AG08396 (cell line): ENCODE measurements around the gene MYO3A.
A peak's percentile ranks its signal among the peaks of the same experiment; 100 is the strongest.

Experiments
- DNase-seq: peaks from one replicate; pipeline ENCODE4 v3.0.0; 2012; ENCODE audit warnings: low spot score, mixed read lengths

MYO3A gene

GRCh38 chr10:26215935-26216584, 282.0 kb downstream of the MYO3A start:
- peak; percentile 32 for DNase-seq

- no peak for DNase-seq
Observed at GRCh38 chr10:26216585-26217395, 282.8 kb downstream of the MYO3A start, which contains the start of gene GAD2. Gene GAD2 (plus strand): TSS chr10:26216774. CDS start chr10:26216810, 36 bp downstream.

- no peak for DNase-seq
Observed at GRCh38 chr10:26217396-26218086, 283.5 kb downstream of the MYO3A start.

GRCh38 chr10:26219676-26220075, 285.6 kb downstream of the MYO3A start:
- DNase-seq = no peak

- no peak for DNase-seq
Observed at GRCh38 chr10:26220901-26221300, 286.9 kb downstream of the MYO3A start.

GRCh38 chr10:26221541-26221940, 287.5 kb downstream of the MYO3A start:
- no peak for DNase-seq

- DNase-seq = no peak
Observed at GRCh38 chr10:26222563-26222962, 288.5 kb downstream of the MYO3A start.

GRCh38 chr10:26225322-26225721, 291.3 kb downstream of the MYO3A start:
- no peak for DNase-seq

GRCh38 chr10:26227786-26228185, 293.8 kb downstream of the MYO3A start:
- DNase-seq = no peak

GRCh38 chr10:26232174-26232573, 298.1 kb downstream of the MYO3A start:
- DNase-seq = no peak

- DNase-seq = no peak
Observed at GRCh38 chr10:26235761-26236160, 301.7 kb downstream of the MYO3A start.

- no peak for DNase-seq
Observed at GRCh38 chr10:26238378-26238777, 304.3 kb downstream of the MYO3A start.

GRCh38 chr10:26242706-26243350, 308.8 kb downstream of the MYO3A start:
- DNase-seq = no peak

GRCh38 chr10:26243351-26243720, 309.3 kb downstream of the MYO3A start:
- DNase-seq = no peak

- DNase-seq = no peak
Observed at GRCh38 chr10:26249681-26250080, 315.7 kb downstream of the MYO3A start.

- no peak for DNase-seq
Observed at GRCh38 chr10:26251925-26252324, 317.9 kb downstream of the MYO3A start.

- no peak for DNase-seq
Observed at GRCh38 chr10:26254616-26255015, 320.6 kb downstream of the MYO3A start.

- no peak for DNase-seq
Observed at GRCh38 chr10:26259341-26259740, 325.3 kb downstream of the MYO3A start.
